ENCODE results near the gene PPIP5K1.

PPIP5K1 gene

GRCh38 chr15:43488790-43489189 is 101.2 kb downstream of the PPIP5K1 start:
- DNase-seq (ENCODE audit: low read depth in 2 of 2): no peak

DNA sequence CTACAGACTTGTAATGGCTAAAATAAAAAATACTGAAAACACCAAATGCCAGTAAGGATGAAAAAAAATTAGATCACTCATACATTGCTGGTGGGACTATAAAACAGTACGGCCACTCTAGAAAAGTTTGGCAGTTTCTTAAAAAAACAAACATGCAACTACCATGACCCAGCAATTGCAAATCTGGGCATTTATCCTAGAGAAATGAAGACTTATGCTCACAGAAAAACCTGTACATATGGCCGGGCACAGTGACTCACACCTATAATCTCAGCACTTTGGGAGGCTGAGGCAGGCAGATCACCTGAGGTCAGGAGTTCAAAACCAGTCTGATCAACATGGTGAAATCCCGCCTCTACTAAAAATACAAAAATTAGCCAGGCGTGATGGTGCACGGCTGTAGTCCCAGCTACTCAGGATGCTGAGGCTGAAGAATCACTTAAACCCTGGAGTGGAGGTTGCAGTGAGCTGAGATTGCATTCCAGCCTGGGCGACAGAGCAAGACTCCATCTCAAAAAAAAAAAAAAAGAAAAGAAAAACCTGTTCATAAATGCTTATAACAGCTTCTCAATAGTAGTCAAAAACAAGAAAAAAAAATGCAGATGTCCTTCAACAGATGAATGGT is 102.6 kb downstream of the PPIP5K1 start:
- DNase-seq (ENCODE audit: low read depth in 2 of 2): no peak

DNA sequence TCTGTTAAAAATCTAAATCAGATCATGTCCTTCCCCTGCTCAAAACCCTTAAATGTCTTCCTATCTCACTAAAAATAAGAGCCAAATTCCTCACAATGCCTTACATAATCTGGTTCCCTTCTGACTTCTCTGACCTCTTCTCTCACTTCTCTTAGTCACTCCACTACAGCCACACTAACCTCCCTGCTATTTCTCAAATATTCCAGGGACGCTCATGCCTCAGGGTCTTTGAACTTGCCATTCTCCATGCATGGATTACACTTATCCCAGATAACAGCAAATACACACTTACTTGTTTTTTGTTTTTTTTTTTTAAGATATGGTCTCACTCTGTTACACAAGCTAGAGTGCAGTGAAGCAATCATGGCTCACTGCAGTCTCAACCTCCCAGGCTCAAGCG is 105.6 kb downstream of the PPIP5K1 start:
- DNase-seq (ENCODE audit: low read depth in 2 of 2): no peak
